Body of pancreas (tissue), 4 donors: ENCODE results near the gene GMEB2. TPM values are rescaled to one million over a fixed set of nuclear protein-coding genes. Genes with fewer than 3 reads are reported as not detected.
A peak's percentile ranks its signal among the peaks of the same experiment; 100 is the strongest.

Experiments used
- ATAC-seq: fragments of 150-250 bp; one replicate; pipeline ENCODE4 v1.9.1; 2016
- DNase-seq, 4 donors: peaks; one replicate each; pipeline ENCODE4 v3.0.0-alpha.2; 2019
- H3K27ac ChIP-seq, 4 donors: fragments of 200-600 bp; sonication (generic); 1 replicate in 3 of 4; 2 replicates in 1 of 4; pipeline versions ENCODE4 v1.5.1 to v1.6.1; 2016 to 2019; ENCODE audit warnings: mild to moderate bottlenecking in 1 of 4, mixed read lengths in 1 of 4, moderate library complexity in 1 of 4
- H3K27me3 ChIP-seq, 2 donors: fragments of 200-600 bp; sonication (generic); one replicate each; pipeline ENCODE4 v1.6.0; 2016; ENCODE audit warnings: mild to moderate bottlenecking in 1 of 2
- H3K36me3 ChIP-seq, 2 donors: fragments of 200-600 bp; sonication (generic); replicated peaks in 1 of 2; 2 replicates each; pipeline ENCODE4 v1.5.1; 2016; ENCODE audit warnings: low read depth in 2 of 2; ENCODE audit not compliant: insufficient read depth in 1 of 2
- H3K4me1 ChIP-seq: fragments of 200-600 bp; sonication (generic); one replicate; pipeline ENCODE4 v1.6.0; 2016
- H3K4me3 ChIP-seq, 2 donors: fragments of 200-600 bp; sonication (generic); 1 replicate in 1 of 2; 2 replicates in 1 of 2; pipeline ENCODE4 v1.5.1; 2016 to 2019
- H3K9me3 ChIP-seq, 3 donors: fragments of 200-600 bp; sonication (generic); 1 replicate in 2 of 3; 2 replicates in 1 of 3; pipeline ENCODE4 v1.5.1; 2016
- CTCF ChIP-seq, 7 experiments: fragments of 450-650 bp in 4 of 7; fragments of 200-600 bp in 3 of 7; sonication (generic) in 3 of 7; IDR thresholded peaks; one replicate each; pipeline ENCODE4 v1.5.1; 2016 to 2019; ENCODE audit warnings: antibody characterized with exemption in 7 of 7
- POLR2A ChIP-seq, 3 donors: fragments of 450-650 bp; IDR thresholded peaks; one replicate each; pipeline ENCODE4 v1.6.1; 2016; ENCODE audit warnings: antibody characterized with exemption in 3 of 3, mild to moderate bottlenecking in 2 of 3
- WGBS, 2 donors: methylation state at CpG; one replicate each; pipeline ENCODE4 v1.1.5; 2017; 5-methylcytosine and 5-hydroxymethylcytosine counted together
- intact Hi-C: fragments of 100-400 bp; cut with DNase I; formaldehyde crosslinking; loops from one replicate; pipeline ENCODE4 v1.15.1; 2023
- total RNA-seq, 2 donors: library from RNA; depleted of rRNA; stranded (reverse); fragments of >200 nt; gene quantifications; one replicate each; pipeline ENCODE4 v1.1.0, GENCODE V29; 2016

The GMEB2 gene
- total RNA-seq, 2 donors from 2014 or later, result 8.9 to 9.9 TPM

- peaks cover 0 to 1% of the 10 kb centered on the region in 2 donors for H3K36me3 ChIP-seq
- 0 to 4% methylated on average over 5 to 62 of the region's 73 CpGs for WGBS, 2 donors
- ATAC-seq (peak; percentile 93), DNase-seq (peak; percentile 87 to 91 (median 90))
- TF ChIP-seq POLR2A (IDR thresholded peaks at IDR 0.05) (peak in 2 of 3 donors; percentile 56 to 57), CTCF (IDR thresholded peaks at IDR 0.05) (peak in 3 of 7 experiments; percentile 27 to 40 (median 35))
- H3K27me3 ChIP-seq, result no peaks in the 10 kb centered on the region
- peak within 1 kb of the TSS; percentile 39 to 70 for H3K4me3 ChIP-seq
- H3K9me3 ChIP-seq, result no peaks in the 10 kb centered on the region
- H3K4me1 ChIP-seq, result peaks cover 31% of the 10 kb centered on the region
- peak within 1 kb of the TSS; percentile 65 to 86 (median 75) for H3K27ac ChIP-seq
- intact Hi-C loops, result loop anchor here (10.0 kb wide), 1 partner anchor 77 kb away; the partner anchor contains the start of genes LIME1 and SLC2A4RG
These were observed 31.2 kb upstream of the GMEB2 start, which contains the start of gene RTEL1 for GRCh38 chr20:63657937-63658748. Gene RTEL1, plus strand, starts transcription at chr20:63658312. Its CDS starts 1,091 bp downstream, at chr20:63659403.

DNA sequence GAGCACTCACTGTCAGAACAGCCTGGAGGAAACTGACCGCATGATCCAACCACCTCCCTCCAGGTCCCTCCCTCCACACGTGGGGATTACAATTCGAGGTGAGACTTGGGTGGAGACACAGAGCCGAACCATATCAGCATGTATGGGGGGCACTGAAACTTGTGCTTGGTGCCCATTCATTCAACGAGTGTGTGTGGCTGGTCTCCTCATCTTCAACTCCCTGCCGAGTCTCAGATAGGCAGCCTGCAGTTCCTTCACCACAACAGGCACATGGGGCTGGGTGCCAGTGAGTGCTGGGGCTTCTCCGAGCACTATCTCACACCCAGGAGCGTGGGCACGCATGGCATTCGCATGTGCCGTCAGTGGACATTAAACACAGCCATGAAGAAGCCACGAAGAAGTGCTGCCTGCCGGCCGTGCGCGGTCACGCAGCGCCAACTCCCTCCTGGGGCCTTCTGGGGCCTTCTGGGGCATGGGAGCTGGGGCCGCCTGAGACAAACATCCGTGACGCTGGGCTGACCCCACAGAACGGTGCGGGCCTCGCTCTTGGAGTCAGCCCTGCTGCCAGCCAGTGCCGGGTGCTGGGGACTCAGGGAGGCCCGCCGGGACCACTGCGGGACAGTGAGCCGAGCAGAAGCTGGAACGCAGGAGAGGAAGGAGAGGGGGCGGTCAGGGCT, 30.5 kb upstream of the GMEB2 start:
- H3K9me3 ChIP-seq, result no peaks in the 10 kb centered on the region
- peak overlapping the region in 3 of 4 donors; percentile 65 to 86 (median 82) for H3K27ac ChIP-seq
- no peaks in the 10 kb centered on the region for H3K27me3 ChIP-seq
- H3K4me3 ChIP-seq, result peak overlapping the region in 1 of 2 donors; percentile 70
- DNase-seq, result no peak
- TF ChIP-seq POLR2A (IDR thresholded peaks at IDR 0.05) (no peak), CTCF (IDR thresholded peaks at IDR 0.05) (no peak)
- intact Hi-C loops, result loop anchor here (10.0 kb wide), 1 partner anchor 77 kb away; the partner anchor contains the start of genes LIME1 and SLC2A4RG
- WGBS, 2 donors, result 43 to 62% methylated on average over 8 to 31 of the region's 31 CpGs
- H3K36me3 ChIP-seq, result peaks cover 0 to 1% of the 10 kb centered on the region in 2 donors
- H3K4me1 ChIP-seq, result peaks cover 35% of the 10 kb centered on the region
- no peak for ATAC-seq

DNA sequence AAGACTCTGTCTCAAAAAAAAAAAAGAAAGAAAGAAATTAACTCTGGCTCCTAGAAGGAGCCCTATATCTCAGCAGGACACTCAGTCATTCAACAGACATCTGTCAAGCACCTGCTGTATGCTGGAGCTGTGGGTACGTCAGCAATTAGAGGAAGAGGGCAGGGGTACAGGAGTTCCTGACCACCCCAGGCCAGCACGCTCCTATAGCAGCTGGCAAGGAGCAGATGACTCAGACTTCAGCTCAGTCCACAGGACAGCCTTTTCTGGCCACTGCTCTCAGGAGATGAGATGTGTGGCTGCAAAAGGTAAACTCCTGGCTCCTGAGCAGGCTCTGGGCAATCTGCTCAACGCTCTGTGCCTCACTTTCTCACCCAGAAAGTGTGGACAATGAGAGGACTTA, 29.6 kb upstream of the GMEB2 start:
- TF ChIP-seq POLR2A (IDR thresholded peaks at IDR 0.05) (no peak), CTCF (IDR thresholded peaks at IDR 0.05) (no peak)
- ATAC-seq (no peak), DNase-seq (no peak)
- Histone ChIP-seq H3K27me3 (no peaks in the 10 kb centered on the region), H3K36me3 (no peaks in the 10 kb centered on the region), H3K4me1 (peaks cover 44% of the 10 kb centered on the region), H3K9me3 (no peaks in the 10 kb centered on the region), H3K27ac (no peak overlapping the region), H3K4me3 (no peak overlapping the region)
- intact Hi-C loops, result loop anchor here (10.0 kb wide), 1 partner anchor 78 kb away; the partner anchor contains the start of genes LIME1 and SLC2A4RG
- WGBS, 2 donors, result 67 to 80% methylated on average over 1 to 3 of the region's 3 CpGs

DNA sequence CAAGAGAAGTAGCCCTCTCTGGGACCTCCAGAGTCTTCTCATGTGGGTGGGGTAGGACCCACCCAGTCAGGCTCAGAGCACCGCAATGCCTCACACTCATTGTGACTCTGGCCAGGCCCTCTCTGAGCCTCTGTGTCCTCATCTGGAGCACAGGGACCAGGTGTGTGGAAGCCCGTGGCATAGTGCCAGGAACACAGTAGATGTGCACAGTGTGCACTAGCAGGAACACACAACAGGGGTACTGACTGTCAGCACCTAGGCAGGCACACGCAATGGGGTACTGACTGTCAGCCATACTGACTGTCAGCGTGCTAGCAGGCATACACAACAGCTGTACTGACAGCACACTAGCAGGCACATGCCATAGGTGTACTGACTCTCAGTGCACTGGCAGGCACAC, 28.3 kb upstream of the GMEB2 start:
- Histone ChIP-seq H3K9me3 (no peaks in the 10 kb centered on the region), H3K27ac (no peak overlapping the region), H3K4me3 (no peak overlapping the region), H3K4me1 (peaks cover 48% of the 10 kb centered on the region), H3K27me3 (no peaks in the 10 kb centered on the region), H3K36me3 (no peaks in the 10 kb centered on the region)
- intact Hi-C loops, result loop anchor here (10.0 kb wide), 1 partner anchor 80 kb away; the partner anchor contains the start of genes LIME1 and SLC2A4RG
- WGBS, 2 donors, result 60 to 64% methylated on average over 1 to 4 of the region's 4 CpGs
- no peak for TF ChIP-seq CTCF (IDR thresholded peaks at IDR 0.05)
- no peak for TF ChIP-seq POLR2A (IDR thresholded peaks at IDR 0.05)
- no peak for ATAC-seq
- no peak for DNase-seq
